ENCODE data around the gene ESRP2.

GRCh38 chr16:68252383-68252782 is 16.5 kb upstream of the ESRP2 start:
- TF ChIP-seq CTCF (IDR thresholded peaks at IDR 0.05; ENCODE audit: low read depth, low read length, poor library complexity, severe bottlenecking) (no peak), EZH2phosphoT487 (IDR thresholded peaks at IDR 0.05; ENCODE audit: borderline replicate concordance, low read length) (no peak)
